Calu3 (cell line): ENCODE data around the gene TAPBPL. TPM values are rescaled to one million over a fixed set of nuclear protein-coding genes. Genes with fewer than 3 reads are reported as not detected.
"Not testable (repeated sequence)": the region's sequence is repeated elsewhere in the genome, so short reads cannot be mapped to it uniquely, and the experiment has no call there.

Experiments used
- BruUV-seq: library from RNA; stranded (reverse); fragments of 400-500 nt; replicated peaks from 2 replicates; lab custom pipeline; 2021; lab: Mats Ljungman, UMichigan
- CTCF ChIA-PET: fragments of 300-600 bp; sonication (Branson Sonifier 250); formaldehyde crosslinking; loops from one replicate; lab custom pipeline; 2022; ENCODE audit warnings: antibody characterized with exemption; lab: Charles Lee
- DNase-seq: peaks from one replicate; pipeline ENCODE4 v3.0.0; 2022
- H3K27ac Mint-ChIP-seq: one replicate; pipeline ENCODE4 v1.8.0; 2022; ENCODE audit warnings: mixed read lengths; ENCODE audit not compliant: unreplicated experiment
- H3K27me3 Mint-ChIP-seq: one replicate; pipeline ENCODE4 v1.8.0; 2022; ENCODE audit warnings: mixed read lengths; ENCODE audit not compliant: unreplicated experiment
- H3K36me3 Mint-ChIP-seq: one replicate; pipeline ENCODE4 v1.8.0; 2022; ENCODE audit warnings: mild to moderate bottlenecking, moderate library complexity, mixed read lengths; ENCODE audit not compliant: insufficient read depth, unreplicated experiment
- H3K4me1 Mint-ChIP-seq: one replicate; pipeline ENCODE4 v1.8.0; 2022; ENCODE audit warnings: mild to moderate bottlenecking, low read depth, mixed read lengths; ENCODE audit not compliant: unreplicated experiment
- H3K4me3 Mint-ChIP-seq: one replicate; pipeline ENCODE4 v1.8.0; 2022; ENCODE audit warnings: mild to moderate bottlenecking, low read depth, moderate library complexity, mixed read lengths; ENCODE audit not compliant: unreplicated experiment
- H3K9me3 Mint-ChIP-seq: one replicate; pipeline ENCODE4 v1.8.0; 2022; ENCODE audit warnings: low read depth, mixed read lengths; ENCODE audit not compliant: unreplicated experiment
- intact Hi-C: fragments of 100-400 bp; cut with micrococcal nuclease; formaldehyde crosslinking; loops from one replicate; pipeline ENCODE4 v1.10.0; 2022; ENCODE audit not compliant: unreplicated experiment
- total RNA-seq: library from RNA; stranded (reverse); gene quantifications from 2 replicates; pipeline ENCODE4 v1.2.3, GENCODE V29; 2022
- TF ChIP-seq, protein P1 (sequence below): fragments of 200-600 bp; IDR thresholded peaks from one replicate; pipeline ENCODE4 v1.8.0; 2022; ENCODE audit warnings: antibody characterized with exemption; ENCODE audit not compliant: unreplicated experiment

The TAPBPL gene
- total RNA-seq, 1 experiment from 2014 or later: 28.0 TPM

DNA sequence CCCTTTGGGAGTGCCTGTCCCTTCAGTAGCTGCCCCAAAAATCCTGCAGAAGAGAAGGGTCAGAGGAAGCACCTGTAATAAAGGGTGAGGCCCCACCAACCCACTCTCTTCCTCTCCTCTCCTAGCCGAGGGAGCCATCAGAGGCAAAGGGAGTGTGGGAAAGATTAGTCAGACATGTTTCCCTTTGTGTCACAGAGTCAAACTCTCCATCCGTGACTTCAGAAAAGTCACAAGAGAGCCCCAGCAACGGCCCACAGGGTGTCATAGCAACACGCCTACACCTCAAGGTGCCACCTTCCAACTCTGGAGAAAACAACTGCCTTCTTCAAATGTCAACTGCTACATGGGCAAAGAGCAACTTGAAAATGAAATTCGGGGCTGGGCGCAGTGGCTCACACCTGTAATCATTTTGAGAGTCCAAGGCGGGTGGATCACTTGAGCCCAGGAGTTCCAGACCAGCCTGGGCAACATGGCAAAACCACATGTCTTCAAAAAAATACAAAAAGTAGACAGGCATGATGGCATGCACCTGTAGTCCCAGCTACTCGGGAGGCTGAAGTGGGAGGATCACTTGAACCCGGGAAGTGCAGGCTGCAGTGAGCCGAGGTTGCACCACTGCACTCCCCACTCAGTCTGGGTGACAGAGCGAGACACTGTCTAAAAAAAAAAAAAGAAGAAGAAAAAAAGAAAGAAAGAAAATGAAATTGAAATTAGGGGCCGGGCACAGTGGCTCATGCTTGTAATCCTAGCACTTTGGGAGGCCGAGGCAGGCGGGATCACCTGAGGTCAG, 24.8 kb upstream of the TAPBPL start:
- H3K4me1 Mint-ChIP-seq: peaks cover 24% of the 10 kb centered on the region
- no peak overlapping the region for H3K27ac Mint-ChIP-seq
- TF ChIP-seq, protein P1, sequence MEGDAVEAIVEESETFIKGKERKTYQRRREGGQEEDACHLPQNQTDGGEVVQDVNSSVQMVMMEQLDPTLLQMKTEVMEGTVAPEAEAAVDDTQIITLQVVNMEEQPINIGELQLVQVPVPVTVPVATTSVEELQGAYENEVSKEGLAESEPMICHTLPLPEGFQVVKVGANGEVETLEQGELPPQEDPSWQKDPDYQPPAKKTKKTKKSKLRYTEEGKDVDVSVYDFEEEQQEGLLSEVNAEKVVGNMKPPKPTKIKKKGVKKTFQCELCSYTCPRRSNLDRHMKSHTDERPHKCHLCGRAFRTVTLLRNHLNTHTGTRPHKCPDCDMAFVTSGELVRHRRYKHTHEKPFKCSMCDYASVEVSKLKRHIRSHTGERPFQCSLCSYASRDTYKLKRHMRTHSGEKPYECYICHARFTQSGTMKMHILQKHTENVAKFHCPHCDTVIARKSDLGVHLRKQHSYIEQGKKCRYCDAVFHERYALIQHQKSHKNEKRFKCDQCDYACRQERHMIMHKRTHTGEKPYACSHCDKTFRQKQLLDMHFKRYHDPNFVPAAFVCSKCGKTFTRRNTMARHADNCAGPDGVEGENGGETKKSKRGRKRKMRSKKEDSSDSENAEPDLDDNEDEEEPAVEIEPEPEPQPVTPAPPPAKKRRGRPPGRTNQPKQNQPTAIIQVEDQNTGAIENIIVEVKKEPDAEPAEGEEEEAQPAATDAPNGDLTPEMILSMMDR: no peak
- CTCF ChIA-PET: no interaction called here
- intact Hi-C loops: no loop called here
- no peak overlapping the region for H3K4me3 Mint-ChIP-seq
- BruUV-seq: no TSS peak
- no peak for DNase-seq
- H3K27me3 Mint-ChIP-seq: no peaks in the 10 kb centered on the region
- no peaks in the 10 kb centered on the region for H3K9me3 Mint-ChIP-seq
- H3K36me3 Mint-ChIP-seq: peaks cover 5% of the 10 kb centered on the region

DNA sequence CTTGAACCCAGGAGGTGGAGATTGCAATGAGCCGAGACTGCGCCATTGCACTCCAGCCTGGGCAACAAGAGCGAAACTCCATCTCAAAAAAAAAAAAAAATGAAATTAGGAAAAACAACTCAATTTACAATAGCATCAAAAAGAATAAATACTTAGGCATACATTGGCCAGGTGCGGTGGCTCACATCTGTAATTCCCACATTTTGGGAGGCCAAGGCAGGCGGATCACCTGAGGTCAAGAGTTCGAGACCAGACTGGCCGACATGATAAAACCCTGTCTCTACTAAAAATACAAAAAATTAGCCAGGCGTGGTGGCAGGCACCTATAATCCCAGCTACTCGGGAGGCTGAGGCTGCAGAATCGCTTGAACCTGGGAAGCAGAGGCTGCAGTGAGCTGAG, 24.0 kb upstream of the TAPBPL start:
- H3K27ac Mint-ChIP-seq, H3K36me3 Mint-ChIP-seq, intact Hi-C loops, H3K27me3 Mint-ChIP-seq, BruUV-seq, H3K9me3 Mint-ChIP-seq, H3K4me3 Mint-ChIP-seq, DNase-seq: not testable (repeated sequence)
- peaks cover 24% of the 10 kb centered on the region for H3K4me1 Mint-ChIP-seq
- CTCF ChIA-PET: interaction anchor here (0.7 to 0.8 kb wide), 2 partner anchors 8 to 164 kb away, joined by 4 read pairs; no protein-coding TSS in a partner anchor

DNA sequence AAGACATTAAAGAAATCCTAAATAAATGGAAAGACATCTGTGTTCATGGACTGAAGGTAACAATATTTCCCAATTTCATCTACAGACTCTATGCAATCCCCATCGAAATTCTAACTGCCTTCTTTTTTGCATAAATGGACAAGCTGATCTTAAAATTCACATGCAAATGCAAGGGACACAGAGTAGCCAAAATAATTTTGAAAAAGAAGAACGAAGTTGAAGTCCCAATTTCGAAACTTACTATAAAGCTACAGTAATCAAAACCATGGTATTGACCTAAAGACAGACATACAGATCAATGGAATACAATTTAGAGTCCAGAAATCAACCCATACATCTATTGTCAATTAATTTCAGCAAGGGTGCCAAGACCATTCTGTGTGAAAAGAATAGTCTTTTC, 23.5 kb upstream of the TAPBPL start:
- peaks cover 5% of the 10 kb centered on the region for H3K36me3 Mint-ChIP-seq
- BruUV-seq: no TSS peak
- CTCF ChIA-PET: interaction anchor here (0.7 to 0.8 kb wide), 2 partner anchors 8 to 164 kb away, joined by 4 read pairs; no protein-coding TSS in a partner anchor

DNA sequence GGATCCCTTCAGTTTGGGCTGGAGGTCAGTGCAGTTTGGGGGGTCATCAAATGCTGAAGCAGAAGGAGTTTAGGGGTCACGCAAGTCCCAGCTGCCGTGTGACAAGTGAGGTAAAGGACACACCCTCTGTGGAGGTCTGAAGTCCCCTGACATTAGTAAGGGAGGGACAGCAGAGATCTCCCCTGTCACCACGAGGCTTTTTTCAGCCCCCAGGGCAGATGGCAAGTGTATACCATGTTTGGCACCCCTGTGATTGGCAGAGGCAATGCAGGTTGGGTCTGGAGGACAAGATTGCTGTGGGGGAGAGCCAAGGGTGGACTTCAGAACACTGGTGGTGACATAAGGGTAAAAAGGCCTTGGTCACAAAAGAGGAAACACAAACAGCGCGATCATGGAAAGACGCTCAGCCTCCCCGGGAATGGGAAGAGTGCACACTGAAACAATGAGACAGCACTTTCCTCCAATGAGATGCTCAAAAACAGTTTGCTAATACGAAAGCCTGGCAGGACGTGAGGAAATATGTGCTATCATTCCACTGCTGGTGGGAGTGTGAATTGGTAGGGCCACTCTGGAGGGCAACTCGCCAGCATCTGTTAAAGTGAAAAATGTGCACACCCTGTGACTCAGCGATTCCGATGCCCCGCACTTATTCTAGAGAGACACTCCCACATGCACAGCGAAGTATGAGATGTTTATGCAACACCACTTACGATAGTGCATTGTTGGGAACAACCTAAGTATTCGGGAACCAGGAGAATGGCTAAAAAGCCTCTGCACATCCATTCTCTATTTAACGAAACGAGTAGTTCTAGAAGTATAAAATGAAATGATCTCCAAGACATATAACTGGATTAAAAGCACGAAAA, 21.5 kb upstream of the TAPBPL start:
- CTCF ChIA-PET: no interaction called here
- H3K9me3 Mint-ChIP-seq: no peaks in the 10 kb centered on the region
- H3K4me1 Mint-ChIP-seq: peaks cover 19% of the 10 kb centered on the region
- H3K27me3 Mint-ChIP-seq: no peaks in the 10 kb centered on the region
- intact Hi-C loops: no loop called here
- BruUV-seq: no TSS peak
- peak overlapping the region; percentile 66 for H3K4me3 Mint-ChIP-seq
- H3K27ac Mint-ChIP-seq: peak overlapping the region; percentile 68
- H3K36me3 Mint-ChIP-seq: peaks cover 5% of the 10 kb centered on the region
- TF ChIP-seq, protein P1: no peak
- DNase-seq: peak; percentile 64

More for the DNA sequence above, 23.5 kb upstream of the TAPBPL start:
- TF ChIP-seq, protein P1: no peak
- intact Hi-C loops: no loop called here
- H3K4me1 Mint-ChIP-seq: peaks cover 24% of the 10 kb centered on the region
- no peak overlapping the region for H3K27ac Mint-ChIP-seq
- no peak overlapping the region for H3K4me3 Mint-ChIP-seq
- H3K9me3 Mint-ChIP-seq: no peaks in the 10 kb centered on the region
- no peak for DNase-seq
- no peaks in the 10 kb centered on the region for H3K27me3 Mint-ChIP-seq
